Measurements from ENCODE around the gene TARS3.
"Not testable (repeated sequence)": the region's sequence is repeated elsewhere in the genome, so short reads cannot be mapped to it uniquely, and the experiment has no call there.

Gene TARS3

GRCh38 chr15:101652786-101653430, 71.4 kb downstream of the TARS3 start:
- no peak for DNase-seq

GRCh38 chr15:101652098-101652785, 72.0 kb downstream of the TARS3 start, which contains the start of gene TM2D3:
Gene TM2D3 (minus strand): TSS chr15:101652381. CDS start chr15:101652361, 20 bp downstream.
- peak; percentile 53 for DNase-seq

GRCh38 chr15:101651554-101652097, 72.6 kb downstream of the TARS3 start:
- DNase-seq, result no peak

GRCh38 chr15:101650145-101650544, 74.1 kb downstream of the TARS3 start:
- DNase-seq, result no peak

GRCh38 chr15:101648356-101648755, 75.9 kb downstream of the TARS3 start:
- DNase-seq, result no peak

GRCh38 chr15:101647251-101647650, 77.0 kb downstream of the TARS3 start:
- no peak for DNase-seq

- no peak for DNase-seq
These were observed 77.6 kb downstream of the TARS3 start for GRCh38 chr15:101646672-101647071.

GRCh38 chr15:101642361-101642760, 81.9 kb downstream of the TARS3 start:
- no peak for DNase-seq

- DNase-seq, result no peak
These were observed 82.4 kb downstream of the TARS3 start for GRCh38 chr15:101641894-101642293.

- no peak for DNase-seq
These were observed 83.0 kb downstream of the TARS3 start for GRCh38 chr15:101641129-101641764.

- no peak for DNase-seq
These were observed 84.6 kb downstream of the TARS3 start for GRCh38 chr15:101639667-101640066.

GRCh38 chr15:101637919-101638318, 86.4 kb downstream of the TARS3 start:
- no peak for DNase-seq

GRCh38 chr15:101637516-101637915, 86.8 kb downstream of the TARS3 start:
- DNase-seq, result no peak

- DNase-seq, result no peak
These were observed 87.2 kb downstream of the TARS3 start for GRCh38 chr15:101637038-101637437.

- no peak for DNase-seq
These were observed 88.1 kb downstream of the TARS3 start for GRCh38 chr15:101635944-101636727.

- DNase-seq, result no peak
These were observed 90.9 kb downstream of the TARS3 start for GRCh38 chr15:101633356-101633755.

GRCh38 chr15:101626729-101627128, 97.5 kb downstream of the TARS3 start:
- not testable (repeated sequence) for DNase-seq

- no peak for DNase-seq
These were observed 98.3 kb downstream of the TARS3 start for GRCh38 chr15:101625980-101626379.

- DNase-seq, result no peak
These were observed 99.1 kb downstream of the TARS3 start for GRCh38 chr15:101625184-101625583.

- no peak for DNase-seq
These were observed 100.6 kb downstream of the TARS3 start for GRCh38 chr15:101623367-101624304.

GRCh38 chr15:101621961-101622360, 102.3 kb downstream of the TARS3 start:
- DNase-seq, result no peak

GRCh38 chr15:101620671-101621070, 103.6 kb downstream of the TARS3 start:
- DNase-seq, result no peak
